GM12864 (cell line): ENCODE measurements around the gene MICU2.

Source experiments
- DNase-seq: peaks from one replicate; pipeline ENCODE4 v3.0.0-alpha.2; 2011; ENCODE audit warnings: low read depth
- H3K4me3 ChIP-seq: 2 replicates; pipeline ENCODE4 v1.5.1; 2011; ENCODE audit warnings: mild to moderate bottlenecking, low read depth, low read length, control low read depth
- TF ChIP-seq, protein P1 (sequence below): IDR thresholded peaks from 2 replicates; pipeline ENCODE4 v1.5.1; 2011; ENCODE audit warnings: low read depth, mild to moderate bottlenecking, moderate library complexity, low read length, control low read depth, inconsistent platforms; ENCODE audit errors: missing control alignments

Gene MICU2

DNA sequence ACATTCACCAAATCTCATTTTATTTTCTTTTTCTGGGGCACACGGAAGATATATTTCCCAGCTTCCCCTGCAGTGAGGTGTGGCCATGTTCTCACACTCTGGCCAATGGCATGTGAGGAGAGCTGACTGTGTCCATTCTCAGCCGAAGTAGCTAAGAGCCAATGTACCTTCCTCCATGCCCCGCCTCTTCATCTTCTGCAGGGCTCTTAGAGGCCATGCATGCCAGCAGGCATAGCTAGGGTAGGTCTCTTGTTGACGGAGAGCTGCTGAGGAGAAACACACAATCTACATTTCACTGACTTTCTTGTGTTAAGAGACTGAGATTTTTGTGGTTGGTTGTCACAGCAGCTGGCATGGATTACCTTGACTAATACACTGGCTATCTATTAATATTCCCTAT, 9.8 kb upstream of the MICU2 start:
- TF ChIP-seq, protein P1, sequence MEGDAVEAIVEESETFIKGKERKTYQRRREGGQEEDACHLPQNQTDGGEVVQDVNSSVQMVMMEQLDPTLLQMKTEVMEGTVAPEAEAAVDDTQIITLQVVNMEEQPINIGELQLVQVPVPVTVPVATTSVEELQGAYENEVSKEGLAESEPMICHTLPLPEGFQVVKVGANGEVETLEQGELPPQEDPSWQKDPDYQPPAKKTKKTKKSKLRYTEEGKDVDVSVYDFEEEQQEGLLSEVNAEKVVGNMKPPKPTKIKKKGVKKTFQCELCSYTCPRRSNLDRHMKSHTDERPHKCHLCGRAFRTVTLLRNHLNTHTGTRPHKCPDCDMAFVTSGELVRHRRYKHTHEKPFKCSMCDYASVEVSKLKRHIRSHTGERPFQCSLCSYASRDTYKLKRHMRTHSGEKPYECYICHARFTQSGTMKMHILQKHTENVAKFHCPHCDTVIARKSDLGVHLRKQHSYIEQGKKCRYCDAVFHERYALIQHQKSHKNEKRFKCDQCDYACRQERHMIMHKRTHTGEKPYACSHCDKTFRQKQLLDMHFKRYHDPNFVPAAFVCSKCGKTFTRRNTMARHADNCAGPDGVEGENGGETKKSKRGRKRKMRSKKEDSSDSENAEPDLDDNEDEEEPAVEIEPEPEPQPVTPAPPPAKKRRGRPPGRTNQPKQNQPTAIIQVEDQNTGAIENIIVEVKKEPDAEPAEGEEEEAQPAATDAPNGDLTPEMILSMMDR = no peak
- H3K4me3 ChIP-seq = no peak overlapping the region

DNA sequence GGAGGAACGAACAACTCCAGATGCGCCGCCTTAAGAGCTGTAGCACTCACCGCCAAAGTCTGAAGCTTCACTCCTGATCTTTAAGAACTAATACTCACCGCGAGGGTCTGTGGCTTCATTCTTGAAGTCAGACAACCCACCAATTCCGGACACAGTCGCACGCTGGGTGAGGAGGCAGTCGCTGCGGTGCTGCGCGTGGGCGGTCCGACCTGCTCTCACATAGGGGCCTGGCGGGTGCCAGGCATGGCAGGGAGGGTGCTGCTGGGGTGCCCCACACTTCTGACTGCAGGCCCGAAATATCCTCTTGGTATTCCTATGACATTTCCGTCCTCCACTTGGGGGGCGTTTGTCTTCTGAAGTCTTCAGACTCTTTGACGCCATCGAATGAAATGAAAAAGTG, 7.4 kb upstream of the MICU2 start:
- H3K4me3 ChIP-seq = no peak overlapping the region
- TF ChIP-seq, protein P1 = no peak
- DNase-seq = no peak

More for the DNA sequence above, 9.8 kb upstream of the MICU2 start:
- no peak for DNase-seq

DNA sequence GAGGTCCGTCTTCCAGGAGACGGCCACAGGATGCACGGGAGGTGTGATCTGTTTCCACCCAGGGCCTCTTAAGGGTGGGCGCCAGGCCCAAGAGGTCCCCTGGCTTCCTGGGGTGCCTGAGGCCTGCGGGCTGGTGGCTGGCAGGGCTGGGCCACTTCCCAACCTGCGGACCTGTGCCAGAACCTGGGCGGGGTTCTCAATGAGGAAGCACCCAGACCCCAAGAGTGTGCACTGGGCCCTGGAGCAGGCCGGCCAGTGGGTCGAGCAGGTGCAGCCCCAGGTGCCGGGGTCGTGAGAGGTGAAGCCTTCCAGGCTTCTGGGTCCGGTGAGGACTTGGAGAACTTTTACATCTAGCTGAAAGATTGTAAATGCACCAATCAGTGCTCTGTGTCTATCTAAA, 6.7 kb upstream of the MICU2 start:
- H3K4me3 ChIP-seq = no peak overlapping the region
- TF ChIP-seq, protein P1 = no peak
- DNase-seq = no peak

DNA sequence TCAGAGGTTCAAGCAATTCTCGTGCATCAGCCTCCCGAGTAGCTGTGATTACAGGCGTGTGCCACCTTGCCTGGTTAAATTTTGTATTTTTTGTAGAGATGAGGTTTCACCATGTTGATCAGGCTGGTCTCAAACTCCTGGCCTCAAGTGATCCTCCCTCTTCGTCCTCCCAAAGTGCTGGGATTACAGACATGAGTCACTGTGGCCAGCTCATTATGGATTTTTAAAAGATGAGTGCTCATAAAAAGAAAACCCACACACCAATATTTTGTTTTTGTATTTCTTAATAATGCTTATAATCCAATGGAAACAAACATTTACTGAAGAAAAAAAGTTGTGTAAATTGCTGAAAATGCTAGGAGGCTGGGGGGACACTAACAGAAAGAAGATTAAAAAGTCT, 5.0 kb upstream of the MICU2 start:
- no peak for DNase-seq
- H3K4me3 ChIP-seq = no peak overlapping the region
- TF ChIP-seq, protein P1 = no peak

DNA sequence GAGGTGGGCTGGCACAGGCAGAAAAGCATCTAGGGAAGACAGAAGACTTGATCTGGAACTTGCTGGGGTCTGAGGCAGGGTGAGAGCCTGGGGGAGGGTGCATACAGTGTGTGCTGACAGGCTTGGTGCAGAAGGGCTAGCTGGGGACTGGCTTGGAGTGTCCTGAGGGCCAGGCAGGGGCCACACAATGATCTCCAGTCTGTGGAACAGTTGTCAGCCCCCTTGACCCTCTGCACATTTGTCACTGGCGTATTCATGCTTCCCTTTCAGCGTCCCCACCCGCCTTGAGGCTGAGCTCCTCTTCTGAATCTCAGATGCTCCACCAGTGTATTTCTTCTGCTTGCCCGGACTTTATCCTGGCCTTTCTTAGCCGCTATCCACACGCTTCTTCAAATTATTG, 2.8 kb upstream of the MICU2 start:
- TF ChIP-seq, protein P1 = no peak
- DNase-seq = no peak
- no peak overlapping the region for H3K4me3 ChIP-seq

DNA sequence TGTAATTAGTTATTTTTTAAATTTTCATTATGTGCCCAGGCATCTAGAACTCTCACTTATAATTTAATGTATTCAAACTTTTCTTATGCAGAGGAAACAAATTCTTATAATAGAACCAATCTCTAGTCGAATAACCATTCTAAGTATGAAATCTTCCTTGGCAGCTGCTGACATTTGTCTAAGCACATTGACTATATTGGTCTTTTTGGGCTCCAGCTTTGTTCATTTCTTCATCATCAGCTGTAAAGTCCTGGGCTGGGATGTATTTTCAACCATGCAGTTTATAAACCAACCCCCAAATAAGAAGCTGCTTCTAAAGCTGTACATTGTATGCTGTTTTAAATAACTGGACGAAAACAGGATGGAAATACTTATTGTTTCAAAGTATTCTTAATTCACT, 2.3 kb upstream of the MICU2 start:
- DNase-seq = no peak
- no peak overlapping the region for H3K4me3 ChIP-seq
- TF ChIP-seq, protein P1 = no peak

DNA sequence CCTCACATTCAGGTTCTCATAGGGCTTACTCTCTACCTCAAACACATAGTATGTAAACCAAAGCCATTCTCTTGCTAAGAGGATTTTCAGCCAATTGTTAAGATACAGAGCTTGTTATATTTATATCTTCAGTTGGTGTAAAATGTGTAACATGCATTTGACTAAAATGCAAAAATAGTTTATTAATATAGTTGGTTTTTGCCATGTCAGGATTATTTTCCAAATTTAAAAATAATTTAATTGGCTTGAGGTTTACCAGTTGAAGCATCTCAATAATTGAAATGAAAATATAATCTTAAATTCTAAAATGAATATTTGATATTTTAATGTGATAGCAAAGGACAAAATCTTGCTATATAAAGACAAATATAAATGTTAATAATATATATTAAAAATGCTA, 7.2 kb downstream of the MICU2 start:
- DNase-seq = no peak
- TF ChIP-seq, protein P1 = no peak
- no peak overlapping the region for H3K4me3 ChIP-seq
